PFSK-1 (cell line): Measurements from ENCODE around the gene ADGRB2.

Source experiments
- POLR2AphosphoS5 ChIP-seq: IDR thresholded peaks from 2 replicates; pipeline ENCODE4 v1.6.1; 2012; ENCODE audit warnings: low read depth, mild to moderate bottlenecking, control low read depth, low read length, moderate library complexity
- SIN3A ChIP-seq: IDR thresholded peaks from 2 replicates; pipeline ENCODE4 v1.6.1; 2012; ENCODE audit warnings: mild to moderate bottlenecking, low read length, moderate library complexity, borderline replicate concordance; ENCODE audit not compliant: insufficient read depth
- TAF1 ChIP-seq: IDR thresholded peaks from 2 replicates; pipeline ENCODE4 v1.6.1; 2012; ENCODE audit warnings: low read length, control low read depth, borderline replicate concordance; ENCODE audit not compliant: insufficient read depth
- TF ChIP-seq, protein P1 (sequence below), 2 experiments: IDR thresholded peaks; 2 replicates each; pipeline versions ENCODE4 v1.6.1 to v1.8.0; 2011 to 2012; ENCODE audit warnings: low read depth in 2 of 2, low read length in 2 of 2, control low read depth in 1 of 2, inconsistent platforms in 1 of 2, mild to moderate bottlenecking in 1 of 2, moderate library complexity in 1 of 2; ENCODE audit not compliant: insufficient read depth in 1 of 2

DNA sequence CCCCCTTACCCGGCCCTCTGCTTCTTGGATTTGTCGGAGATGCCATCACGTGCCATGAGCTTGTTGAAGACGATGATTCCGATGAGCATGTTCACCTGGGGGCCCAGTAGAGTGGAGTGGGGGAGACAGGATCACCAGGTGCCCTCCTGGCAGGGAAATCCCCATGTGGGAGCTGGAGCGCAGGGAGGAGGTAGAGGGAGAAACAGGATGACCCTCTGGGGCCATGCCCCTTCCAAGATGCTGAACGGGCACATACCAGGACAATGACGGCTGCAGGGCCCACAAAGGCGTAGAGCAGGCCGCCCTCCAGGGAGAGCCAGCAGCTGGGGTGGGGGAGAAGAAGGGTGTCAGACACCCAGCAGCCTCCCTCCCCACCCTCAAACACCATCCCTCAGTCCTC, 28.6 kb downstream of the ADGRB2 start:
- TF ChIP-seq SIN3A (no peak), TAF1 (no peak), POLR2AphosphoS5 (no peak)
- TF ChIP-seq, protein P1, sequence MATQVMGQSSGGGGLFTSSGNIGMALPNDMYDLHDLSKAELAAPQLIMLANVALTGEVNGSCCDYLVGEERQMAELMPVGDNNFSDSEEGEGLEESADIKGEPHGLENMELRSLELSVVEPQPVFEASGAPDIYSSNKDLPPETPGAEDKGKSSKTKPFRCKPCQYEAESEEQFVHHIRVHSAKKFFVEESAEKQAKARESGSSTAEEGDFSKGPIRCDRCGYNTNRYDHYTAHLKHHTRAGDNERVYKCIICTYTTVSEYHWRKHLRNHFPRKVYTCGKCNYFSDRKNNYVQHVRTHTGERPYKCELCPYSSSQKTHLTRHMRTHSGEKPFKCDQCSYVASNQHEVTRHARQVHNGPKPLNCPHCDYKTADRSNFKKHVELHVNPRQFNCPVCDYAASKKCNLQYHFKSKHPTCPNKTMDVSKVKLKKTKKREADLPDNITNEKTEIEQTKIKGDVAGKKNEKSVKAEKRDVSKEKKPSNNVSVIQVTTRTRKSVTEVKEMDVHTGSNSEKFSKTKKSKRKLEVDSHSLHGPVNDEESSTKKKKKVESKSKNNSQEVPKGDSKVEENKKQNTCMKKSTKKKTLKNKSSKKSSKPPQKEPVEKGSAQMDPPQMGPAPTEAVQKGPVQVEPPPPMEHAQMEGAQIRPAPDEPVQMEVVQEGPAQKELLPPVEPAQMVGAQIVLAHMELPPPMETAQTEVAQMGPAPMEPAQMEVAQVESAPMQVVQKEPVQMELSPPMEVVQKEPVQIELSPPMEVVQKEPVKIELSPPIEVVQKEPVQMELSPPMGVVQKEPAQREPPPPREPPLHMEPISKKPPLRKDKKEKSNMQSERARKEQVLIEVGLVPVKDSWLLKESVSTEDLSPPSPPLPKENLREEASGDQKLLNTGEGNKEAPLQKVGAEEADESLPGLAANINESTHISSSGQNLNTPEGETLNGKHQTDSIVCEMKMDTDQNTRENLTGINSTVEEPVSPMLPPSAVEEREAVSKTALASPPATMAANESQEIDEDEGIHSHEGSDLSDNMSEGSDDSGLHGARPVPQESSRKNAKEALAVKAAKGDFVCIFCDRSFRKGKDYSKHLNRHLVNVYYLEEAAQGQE (IDR thresholded peaks at IDR 0.05; ENCODE audit: insufficient read depth in 1 of 2, low read depth in 2 of 2, low read length in 2 of 2) = no peak
